Epithelial cell of esophagus (primary cell): Measurements from ENCODE around the gene DPP6.

Experiments
- DNase-seq: peaks from one replicate; pipeline ENCODE4 v3.0.0; 2010; ENCODE audit warnings: low read depth
- H3K4me3 ChIP-seq: 2 replicates; pipeline ENCODE4 v1.5.1; 2011; ENCODE audit warnings: mild to moderate bottlenecking, low read length, control low read depth
- TF ChIP-seq, protein P1 (sequence below): IDR thresholded peaks from 2 replicates; pipeline ENCODE4 v1.5.1; 2011; ENCODE audit warnings: low read depth, mild to moderate bottlenecking, low read length, control low read depth, inconsistent platforms; ENCODE audit not compliant: insufficient read depth; ENCODE audit errors: missing control alignments

DPP6 gene

GRCh38 chr7:154638286-154638685 is 586.1 kb downstream of the DPP6 start:
- TF ChIP-seq, protein P1, sequence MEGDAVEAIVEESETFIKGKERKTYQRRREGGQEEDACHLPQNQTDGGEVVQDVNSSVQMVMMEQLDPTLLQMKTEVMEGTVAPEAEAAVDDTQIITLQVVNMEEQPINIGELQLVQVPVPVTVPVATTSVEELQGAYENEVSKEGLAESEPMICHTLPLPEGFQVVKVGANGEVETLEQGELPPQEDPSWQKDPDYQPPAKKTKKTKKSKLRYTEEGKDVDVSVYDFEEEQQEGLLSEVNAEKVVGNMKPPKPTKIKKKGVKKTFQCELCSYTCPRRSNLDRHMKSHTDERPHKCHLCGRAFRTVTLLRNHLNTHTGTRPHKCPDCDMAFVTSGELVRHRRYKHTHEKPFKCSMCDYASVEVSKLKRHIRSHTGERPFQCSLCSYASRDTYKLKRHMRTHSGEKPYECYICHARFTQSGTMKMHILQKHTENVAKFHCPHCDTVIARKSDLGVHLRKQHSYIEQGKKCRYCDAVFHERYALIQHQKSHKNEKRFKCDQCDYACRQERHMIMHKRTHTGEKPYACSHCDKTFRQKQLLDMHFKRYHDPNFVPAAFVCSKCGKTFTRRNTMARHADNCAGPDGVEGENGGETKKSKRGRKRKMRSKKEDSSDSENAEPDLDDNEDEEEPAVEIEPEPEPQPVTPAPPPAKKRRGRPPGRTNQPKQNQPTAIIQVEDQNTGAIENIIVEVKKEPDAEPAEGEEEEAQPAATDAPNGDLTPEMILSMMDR: no peak
- H3K4me3 ChIP-seq: no peak overlapping the region
- DNase-seq: no peak

DNA sequence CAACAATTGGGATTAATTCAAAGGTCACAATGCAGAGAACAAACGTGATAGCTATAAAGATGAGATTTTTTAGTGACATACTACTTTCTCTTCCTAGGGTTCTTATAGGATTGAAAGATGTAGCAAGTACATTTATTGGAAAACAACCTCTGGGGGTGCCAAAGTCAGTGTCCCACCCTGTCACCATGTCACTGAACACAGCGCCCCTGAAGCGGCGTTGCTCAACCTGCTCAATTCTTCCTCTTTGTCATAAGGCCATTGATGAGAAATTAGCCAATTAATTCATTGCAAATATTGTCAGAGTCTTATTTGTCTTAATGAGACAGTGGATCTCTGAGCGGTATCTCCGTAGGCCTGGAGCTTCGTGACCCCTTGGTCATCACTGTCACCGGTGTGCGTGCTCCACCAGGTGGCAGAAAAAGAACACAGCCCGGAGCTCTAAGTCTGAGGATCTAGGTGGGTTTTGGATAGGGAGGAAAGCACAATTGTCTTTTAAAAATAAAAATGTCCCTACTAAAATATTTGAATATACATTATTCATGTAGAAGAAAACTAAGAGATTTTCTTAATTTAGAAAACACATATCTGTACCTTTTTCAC is 588.2 kb downstream of the DPP6 start:
- no peak overlapping the region for H3K4me3 ChIP-seq
- TF ChIP-seq, protein P1: no peak
- DNase-seq: no peak

GRCh38 chr7:154640917-154641316 is 588.7 kb downstream of the DPP6 start:
- TF ChIP-seq, protein P1: no peak
- DNase-seq: no peak
- no peak overlapping the region for H3K4me3 ChIP-seq

DNA sequence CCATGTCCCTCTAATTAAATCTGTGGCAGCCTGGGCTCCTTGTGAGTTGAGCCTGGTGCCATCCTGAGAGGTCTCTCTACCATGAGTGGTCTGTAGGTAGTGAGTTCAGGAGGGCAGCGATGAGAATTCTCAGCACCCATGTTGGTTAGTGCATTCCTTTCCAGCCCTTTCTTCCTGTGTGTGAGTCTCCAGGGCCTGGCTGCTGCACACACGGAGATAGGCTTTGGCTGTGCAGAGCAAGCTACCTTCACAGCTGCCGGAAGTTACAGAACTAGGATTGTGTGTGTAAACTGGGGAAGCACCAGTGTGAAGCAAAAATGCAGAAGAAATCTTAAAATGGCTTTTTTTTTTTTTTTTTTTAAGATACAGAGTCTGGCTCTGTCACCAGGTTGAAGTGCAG is 592.2 kb downstream of the DPP6 start:
- H3K4me3 ChIP-seq: no peak overlapping the region
- TF ChIP-seq, protein P1: no peak
- no peak for DNase-seq

DNA sequence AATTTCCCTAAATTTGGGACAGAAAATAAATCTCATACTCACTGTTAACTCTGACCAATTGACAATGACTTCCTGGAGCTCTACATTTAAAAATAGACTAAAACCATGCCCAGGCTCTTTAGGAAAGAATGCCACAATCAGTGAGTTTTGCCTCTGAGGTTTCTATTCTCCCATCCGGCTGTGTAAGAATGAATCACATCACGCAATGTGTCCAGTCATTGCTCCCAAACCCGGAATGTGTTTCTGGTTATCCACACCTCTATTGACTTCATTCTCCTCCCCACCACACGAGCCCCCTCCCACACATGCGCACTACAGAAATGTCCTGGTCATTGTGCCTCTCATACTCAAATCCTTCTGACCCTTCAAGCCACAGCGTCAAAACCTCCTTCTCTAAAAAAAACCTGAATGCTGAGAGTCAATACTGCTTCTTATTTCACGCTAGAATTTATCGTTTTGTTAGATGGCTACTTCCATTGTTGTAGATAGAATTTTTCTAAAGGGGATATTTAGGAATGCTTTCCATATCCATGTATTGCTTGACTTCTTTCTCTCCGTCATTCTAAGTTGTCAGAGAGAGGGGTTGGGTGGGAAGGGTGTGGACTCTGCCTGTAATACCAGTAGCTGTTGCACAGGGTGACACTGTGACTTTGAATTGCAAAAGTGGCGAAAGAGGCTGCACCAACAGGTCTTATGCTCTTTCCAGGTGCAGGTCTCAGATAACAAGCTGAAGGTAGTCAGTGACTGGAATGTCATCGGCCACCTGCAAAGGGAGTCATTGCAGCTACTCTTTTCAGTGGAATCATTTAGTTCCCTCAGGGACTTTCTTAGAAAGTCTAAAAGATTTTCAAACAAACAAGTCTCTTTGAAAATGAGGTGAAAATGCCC is 594.2 kb downstream of the DPP6 start:
- no peak overlapping the region for H3K4me3 ChIP-seq
- DNase-seq: no peak
- TF ChIP-seq, protein P1: no peak

DNA sequence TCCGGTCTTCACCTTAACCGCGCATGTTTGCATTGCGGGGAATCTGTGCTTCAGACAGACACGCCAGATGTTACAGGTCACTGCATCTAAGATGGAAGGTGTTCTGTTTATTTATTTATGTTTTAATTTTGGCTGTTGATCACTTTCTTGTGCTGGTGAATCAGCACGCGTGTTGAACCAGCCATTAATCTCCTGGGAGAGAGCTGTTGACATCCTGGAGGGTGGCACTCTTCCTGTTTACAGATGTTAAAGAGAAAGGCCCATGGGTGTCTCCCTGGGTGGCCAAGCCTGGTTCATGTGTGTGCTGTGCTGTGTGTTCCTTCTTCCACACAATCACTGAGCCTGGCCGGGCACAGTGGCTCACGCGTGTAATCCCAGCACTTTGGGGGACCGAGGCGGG is 595.4 kb downstream of the DPP6 start:
- no peak for DNase-seq
- TF ChIP-seq, protein P1: no peak
- H3K4me3 ChIP-seq: no peak overlapping the region
